IPS-18c (cell line): ENCODE measurements around the gene PADI1.

Experiments used
- H3K4me3 ChIP-seq: 2 replicates; pipeline ENCODE4 v1.7.0; 2013; ENCODE audit warnings: low read depth, mild to moderate bottlenecking, low read length, moderate library complexity; ENCODE audit not compliant: insufficient read depth
- H3K9me3 ChIP-seq: one replicate; pipeline ENCODE4 v1.6.1; 2013; ENCODE audit warnings: mild to moderate bottlenecking, low read length, moderate library complexity; ENCODE audit not compliant: control insufficient read depth, insufficient read depth

Gene PADI1

GRCh38 chr1:17207966-17208418 is 3.1 kb downstream of the PADI1 start:
- Histone ChIP-seq H3K9me3 (no peaks in the 10 kb centered on the region), H3K4me3 (no peak overlapping the region)

GRCh38 chr1:17208546-17208945 is 3.6 kb downstream of the PADI1 start:
- Histone ChIP-seq H3K4me3 (no peak overlapping the region), H3K9me3 (no peaks in the 10 kb centered on the region)

GRCh38 chr1:17209430-17209829 is 4.5 kb downstream of the PADI1 start:
- no peaks in the 10 kb centered on the region for H3K9me3 ChIP-seq

GRCh38 chr1:17210176-17210575 is 5.2 kb downstream of the PADI1 start:
- Histone ChIP-seq H3K4me3 (no peak overlapping the region), H3K9me3 (no peaks in the 10 kb centered on the region)

More at GRCh38 chr1:17209430-17209829, 4.5 kb downstream of the PADI1 start:
- H3K4me3 ChIP-seq = no peak overlapping the region

GRCh38 chr1:17211377-17211776 is 6.4 kb downstream of the PADI1 start:
- no peak overlapping the region for H3K4me3 ChIP-seq
- no peaks in the 10 kb centered on the region for H3K9me3 ChIP-seq

- no peaks in the 10 kb centered on the region for H3K9me3 ChIP-seq
- no peak overlapping the region for H3K4me3 ChIP-seq
Measured at GRCh38 chr1:17212009-17212408, 7.1 kb downstream of the PADI1 start.

GRCh38 chr1:17212487-17213121 is 7.7 kb downstream of the PADI1 start:
- no peak overlapping the region for H3K4me3 ChIP-seq
- no peaks in the 10 kb centered on the region for H3K9me3 ChIP-seq

GRCh38 chr1:17213148-17213781 is 8.3 kb downstream of the PADI1 start:
- H3K4me3 ChIP-seq = no peak overlapping the region
- no peaks in the 10 kb centered on the region for H3K9me3 ChIP-seq

GRCh38 chr1:17213782-17214148 is 8.8 kb downstream of the PADI1 start:
- Histone ChIP-seq H3K9me3 (no peaks in the 10 kb centered on the region), H3K4me3 (no peak overlapping the region)

- H3K9me3 ChIP-seq = no peaks in the 10 kb centered on the region
- no peak overlapping the region for H3K4me3 ChIP-seq
Measured at GRCh38 chr1:17214876-17215544, 10.1 kb downstream of the PADI1 start.

GRCh38 chr1:17215545-17215890 is 10.6 kb downstream of the PADI1 start:
- Histone ChIP-seq H3K4me3 (no peak overlapping the region), H3K9me3 (no peaks in the 10 kb centered on the region)

GRCh38 chr1:17216078-17216477 is 11.2 kb downstream of the PADI1 start:
- Histone ChIP-seq H3K4me3 (no peak overlapping the region), H3K9me3 (no peaks in the 10 kb centered on the region)

- H3K9me3 ChIP-seq = no peaks in the 10 kb centered on the region
- no peak overlapping the region for H3K4me3 ChIP-seq
Measured at GRCh38 chr1:17217607-17218006, 12.7 kb downstream of the PADI1 start.

GRCh38 chr1:17218939-17219338 is 14.0 kb downstream of the PADI1 start:
- H3K4me3 ChIP-seq = no peak overlapping the region
- peaks cover 2% of the 10 kb centered on the region for H3K9me3 ChIP-seq

GRCh38 chr1:17220287-17220686 is 15.4 kb downstream of the PADI1 start:
- Histone ChIP-seq H3K4me3 (no peak overlapping the region), H3K9me3 (peaks cover 2% of the 10 kb centered on the region)

- H3K9me3 ChIP-seq = peaks cover 2% of the 10 kb centered on the region
- no peak overlapping the region for H3K4me3 ChIP-seq
Measured at GRCh38 chr1:17222557-17222956, 17.6 kb downstream of the PADI1 start.

- no peak overlapping the region for H3K4me3 ChIP-seq
- peaks cover 2% of the 10 kb centered on the region for H3K9me3 ChIP-seq
Measured at GRCh38 chr1:17224434-17224833, 19.5 kb downstream of the PADI1 start.

GRCh38 chr1:17225140-17225539 is 20.2 kb downstream of the PADI1 start:
- Histone ChIP-seq H3K9me3 (peaks cover 2% of the 10 kb centered on the region), H3K4me3 (no peak overlapping the region)
